Muscle layer of colon (tissue), 2 donors: ENCODE measurements around the gene PC.

Experiments
- H3K27ac ChIP-seq: one replicate; pipeline ENCODE4 v1.7.0; 2013; ENCODE audit warnings: low read depth, mild to moderate bottlenecking, low read length, moderate library complexity
- H3K27me3 ChIP-seq, 2 donors: one replicate each; pipeline ENCODE4 v1.7.0; 2013; ENCODE audit warnings: low read length in 2 of 2, mild to moderate bottlenecking in 2 of 2; ENCODE audit not compliant: insufficient read depth in 2 of 2, control insufficient read depth in 1 of 2
- H3K36me3 ChIP-seq: one replicate; pipeline ENCODE4 v1.7.0; 2013; ENCODE audit warnings: mild to moderate bottlenecking, low read length; ENCODE audit not compliant: insufficient read depth
- H3K4me1 ChIP-seq: one replicate; pipeline ENCODE4 v1.7.0; 2013; ENCODE audit warnings: mild to moderate bottlenecking, low read length; ENCODE audit not compliant: insufficient read depth
- H3K4me3 ChIP-seq, 2 donors: one replicate each; pipeline ENCODE4 v1.7.0; 2013; ENCODE audit warnings: low read length in 2 of 2, low read depth in 1 of 2, mild to moderate bottlenecking in 1 of 2, moderate library complexity in 1 of 2
- H3K9ac ChIP-seq: one replicate; pipeline ENCODE4 v1.7.0; 2013; ENCODE audit warnings: low read length
- H3K9me3 ChIP-seq: one replicate; pipeline ENCODE4 v1.7.0; 2013; ENCODE audit warnings: mild to moderate bottlenecking, low read length
- donor health status: abdominal sarcoma.
- donor health status: Adenocarcinoma of cecum.

The PC gene

DNA sequence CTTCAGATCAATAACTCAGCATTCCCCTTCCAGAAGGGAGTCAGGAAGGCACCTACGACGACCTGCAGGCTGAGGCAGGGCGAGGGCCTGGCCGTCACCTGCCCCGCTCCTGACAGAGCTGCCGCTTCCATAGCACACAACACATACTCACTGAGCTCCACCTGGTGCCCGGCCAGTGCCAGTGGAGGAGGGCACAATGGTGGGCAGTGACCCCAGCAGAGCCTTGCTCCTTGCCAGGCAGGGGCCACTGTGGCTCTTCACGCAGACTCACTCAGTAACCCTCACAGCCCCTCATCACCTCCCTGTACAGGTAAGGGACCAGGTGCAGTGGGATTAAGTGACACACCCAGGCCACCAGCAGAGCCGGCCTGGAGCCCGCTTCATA, 76.7 kb downstream of the PC start:
- H3K27me3 ChIP-seq, result no peaks in the 10 kb centered on the region
- no peak overlapping the region for H3K4me3 ChIP-seq
- H3K9me3 ChIP-seq, result no peaks in the 10 kb centered on the region
- H3K9ac ChIP-seq, result no peak overlapping the region
- no peak overlapping the region for H3K27ac ChIP-seq
- H3K36me3 ChIP-seq, result no peaks in the 10 kb centered on the region
- H3K4me1 ChIP-seq, result peaks cover 9% of the 10 kb centered on the region

- H3K4me3 ChIP-seq, result no peak overlapping the region
- no peaks in the 10 kb centered on the region for H3K27me3 ChIP-seq
- no peak overlapping the region for H3K9ac ChIP-seq
- H3K27ac ChIP-seq, result no peak overlapping the region
- H3K4me1 ChIP-seq, result peaks cover 9% of the 10 kb centered on the region
- H3K36me3 ChIP-seq, result no peaks in the 10 kb centered on the region
- H3K9me3 ChIP-seq, result no peaks in the 10 kb centered on the region
Observed at GRCh38 chr11:66880496-66881450, 77.4 kb downstream of the PC start.

DNA sequence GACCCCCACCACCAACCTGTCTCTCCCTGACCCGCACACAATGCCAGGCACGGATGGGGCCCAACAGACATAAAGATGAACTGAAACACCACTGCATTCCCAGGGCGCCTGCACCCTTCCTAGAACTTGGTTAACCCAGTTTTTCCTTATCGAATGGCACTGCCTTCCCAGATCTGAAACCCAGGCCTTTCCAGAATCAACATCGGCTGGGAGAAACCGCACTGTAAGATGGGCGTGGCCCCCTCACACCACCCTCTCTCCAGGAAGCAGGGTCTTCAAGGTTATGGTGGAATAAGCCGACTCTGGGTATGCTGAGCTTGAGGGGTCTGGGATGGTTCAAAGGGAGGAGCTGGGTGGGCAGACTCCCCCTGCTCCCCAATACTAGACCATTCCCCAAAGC, 78.2 kb downstream of the PC start:
- no peaks in the 10 kb centered on the region for H3K27me3 ChIP-seq
- peaks cover 9% of the 10 kb centered on the region for H3K4me1 ChIP-seq
- no peak overlapping the region for H3K9ac ChIP-seq
- H3K4me3 ChIP-seq, result no peak overlapping the region
- no peak overlapping the region for H3K27ac ChIP-seq
- no peaks in the 10 kb centered on the region for H3K9me3 ChIP-seq
- no peaks in the 10 kb centered on the region for H3K36me3 ChIP-seq

DNA sequence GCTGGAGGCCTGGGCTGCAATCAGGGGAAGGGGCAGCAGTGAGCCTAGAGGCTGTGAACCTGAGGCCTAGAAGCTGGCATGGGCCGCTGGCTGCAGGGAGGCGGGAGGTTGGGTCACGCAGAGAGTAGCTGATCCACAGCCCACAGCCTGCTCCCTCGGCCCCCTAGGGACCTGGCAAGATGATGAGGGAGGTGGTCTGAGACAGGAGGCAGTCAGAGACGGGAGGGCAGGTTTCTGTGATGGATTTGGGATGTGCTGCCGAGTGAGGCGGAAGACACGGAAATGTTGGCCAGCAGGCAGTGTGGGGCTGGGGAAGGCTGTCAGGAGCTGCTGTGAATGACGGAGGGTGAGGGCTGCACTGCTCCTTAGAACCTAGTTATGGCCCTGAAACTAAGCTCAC, 78.6 kb downstream of the PC start:
- Histone ChIP-seq H3K9ac (no peak overlapping the region), H3K4me1 (peaks cover 9% of the 10 kb centered on the region), H3K9me3 (no peaks in the 10 kb centered on the region), H3K27me3 (no peaks in the 10 kb centered on the region), H3K36me3 (no peaks in the 10 kb centered on the region), H3K4me3 (no peak overlapping the region), H3K27ac (no peak overlapping the region)

GRCh38 chr11:66879000-66879399, 79.2 kb downstream of the PC start:
- Histone ChIP-seq H3K36me3 (no peaks in the 10 kb centered on the region), H3K4me3 (no peak overlapping the region), H3K4me1 (peaks cover 9% of the 10 kb centered on the region), H3K27ac (no peak overlapping the region), H3K27me3 (no peaks in the 10 kb centered on the region), H3K9me3 (no peaks in the 10 kb centered on the region), H3K9ac (no peak overlapping the region)

GRCh38 chr11:66878474-66878873, 79.7 kb downstream of the PC start:
- H3K27me3 ChIP-seq, result no peaks in the 10 kb centered on the region
- no peak overlapping the region for H3K27ac ChIP-seq
- no peak overlapping the region for H3K9ac ChIP-seq
- H3K4me3 ChIP-seq, result no peak overlapping the region
- no peaks in the 10 kb centered on the region for H3K36me3 ChIP-seq
- H3K9me3 ChIP-seq, result no peaks in the 10 kb centered on the region
- peaks cover 9% of the 10 kb centered on the region for H3K4me1 ChIP-seq

DNA sequence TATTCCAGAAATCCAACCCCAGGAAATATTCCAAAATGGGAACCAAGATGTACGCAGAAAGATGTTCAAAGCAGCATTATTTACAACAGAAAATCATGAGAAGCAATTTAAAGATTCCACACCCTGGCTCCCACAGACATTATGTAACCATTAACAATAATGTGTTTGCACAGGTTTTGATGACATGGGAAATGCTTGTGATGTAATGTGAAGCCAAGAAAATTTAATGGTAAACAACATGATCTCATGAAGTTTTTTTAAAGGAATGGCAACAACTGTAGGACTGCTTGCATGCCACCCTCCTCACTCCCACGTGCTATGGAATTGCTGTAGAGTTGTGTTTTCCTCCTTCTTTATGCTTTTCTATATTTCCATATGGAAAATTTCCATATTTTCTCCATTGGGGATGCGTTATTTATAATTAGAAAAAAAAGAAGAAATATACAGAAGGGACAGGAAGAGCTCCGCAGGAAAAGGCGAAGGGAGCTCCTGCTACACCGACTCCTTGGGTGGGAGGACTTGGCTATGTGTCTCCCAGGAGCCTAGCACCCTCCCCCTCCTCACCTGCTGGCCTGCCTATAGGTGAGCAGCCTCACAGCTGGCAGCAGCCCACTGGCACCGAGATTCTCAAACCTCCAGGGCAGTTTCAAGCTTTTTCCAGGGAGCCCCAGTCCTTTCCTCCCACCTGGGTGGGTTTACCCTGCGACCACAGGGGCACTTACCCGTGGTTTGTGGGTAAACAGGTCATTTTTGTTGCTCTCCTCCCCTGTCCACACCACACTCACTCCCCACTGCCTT, 80.4 kb downstream of the PC start:
- Histone ChIP-seq H3K27ac (no peak overlapping the region), H3K4me3 (no peak overlapping the region), H3K36me3 (no peaks in the 10 kb centered on the region), H3K4me1 (peaks cover 2% of the 10 kb centered on the region), H3K9me3 (no peaks in the 10 kb centered on the region), H3K9ac (no peak overlapping the region), H3K27me3 (no peaks in the 10 kb centered on the region)

- Histone ChIP-seq H3K9ac (no peak overlapping the region), H3K4me1 (no peaks in the 10 kb centered on the region), H3K4me3 (no peak overlapping the region), H3K27ac (no peak overlapping the region), H3K27me3 (no peaks in the 10 kb centered on the region), H3K36me3 (no peaks in the 10 kb centered on the region), H3K9me3 (no peaks in the 10 kb centered on the region)
Observed at GRCh38 chr11:66875378-66875777, 82.8 kb downstream of the PC start.

GRCh38 chr11:66874232-66874631, 84.0 kb downstream of the PC start:
- no peaks in the 10 kb centered on the region for H3K36me3 ChIP-seq
- H3K4me3 ChIP-seq, result no peak overlapping the region
- no peaks in the 10 kb centered on the region for H3K4me1 ChIP-seq
- no peaks in the 10 kb centered on the region for H3K9me3 ChIP-seq
- H3K27me3 ChIP-seq, result no peaks in the 10 kb centered on the region
- H3K27ac ChIP-seq, result no peak overlapping the region
- H3K9ac ChIP-seq, result no peak overlapping the region

- Histone ChIP-seq H3K36me3 (no peaks in the 10 kb centered on the region), H3K9ac (no peak overlapping the region), H3K4me3 (no peak overlapping the region), H3K27me3 (no peaks in the 10 kb centered on the region), H3K9me3 (no peaks in the 10 kb centered on the region), H3K4me1 (no peaks in the 10 kb centered on the region), H3K27ac (no peak overlapping the region)
Observed at GRCh38 chr11:66871521-66871901, 86.7 kb downstream of the PC start.

DNA sequence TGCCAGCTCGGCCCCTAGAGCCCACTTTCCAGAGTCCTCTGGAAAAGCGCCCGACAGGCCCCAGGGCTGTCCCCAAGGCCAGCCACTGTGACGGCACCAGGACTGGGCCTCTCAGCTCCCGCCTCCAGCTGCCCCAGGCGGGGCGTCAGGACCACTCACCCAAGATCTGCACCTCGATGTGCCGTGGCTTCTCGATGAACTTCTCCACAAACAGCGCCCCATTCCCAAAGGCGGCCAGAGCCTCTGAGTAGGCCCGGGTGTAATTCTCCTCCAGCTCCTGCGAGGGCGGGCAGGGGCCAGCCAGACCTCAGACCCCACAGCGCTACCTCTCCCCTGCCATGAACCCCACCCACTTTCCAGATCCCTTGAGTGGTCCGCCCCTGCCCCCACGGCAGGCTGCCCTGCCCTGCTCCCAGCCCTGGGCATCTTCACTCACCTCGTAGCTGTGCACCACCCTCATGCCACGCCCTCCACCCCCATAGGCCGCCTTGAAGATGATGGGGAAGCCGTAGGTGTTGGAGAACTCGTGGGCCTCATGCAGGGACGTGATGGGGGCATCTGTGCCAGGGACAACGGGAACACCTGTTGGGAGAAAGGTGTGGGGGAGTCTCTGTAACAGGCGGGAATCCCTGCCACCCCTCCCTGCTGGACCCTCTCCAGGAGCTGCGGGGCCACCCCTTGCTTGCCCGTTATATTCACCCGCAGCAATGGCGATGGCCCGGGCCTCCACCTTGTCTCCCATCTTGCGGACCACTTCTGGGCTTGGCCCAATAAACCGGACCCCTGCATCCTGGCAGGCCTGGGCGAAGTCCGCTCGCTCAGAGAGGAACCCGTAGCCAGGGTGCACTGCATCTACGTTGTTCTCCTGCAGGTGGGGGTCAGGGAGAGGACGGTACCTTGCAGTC, 87.3 kb downstream of the PC start:
- Histone ChIP-seq H3K9me3 (no peaks in the 10 kb centered on the region), H3K27ac (no peak overlapping the region), H3K4me3 (no peak overlapping the region), H3K36me3 (no peaks in the 10 kb centered on the region), H3K27me3 (no peaks in the 10 kb centered on the region), H3K4me1 (no peaks in the 10 kb centered on the region), H3K9ac (no peak overlapping the region)
